ENCODE results near the gene PPP2R5E. TPM values are rescaled to one million over a fixed set of nuclear protein-coding genes. Genes with fewer than 3 reads are reported as not detected.

PPP2R5E gene
- total and polyA plus RNA-seq, 4 donors: 6.0 to 13.1 (median 8.4) TPM

DNA sequence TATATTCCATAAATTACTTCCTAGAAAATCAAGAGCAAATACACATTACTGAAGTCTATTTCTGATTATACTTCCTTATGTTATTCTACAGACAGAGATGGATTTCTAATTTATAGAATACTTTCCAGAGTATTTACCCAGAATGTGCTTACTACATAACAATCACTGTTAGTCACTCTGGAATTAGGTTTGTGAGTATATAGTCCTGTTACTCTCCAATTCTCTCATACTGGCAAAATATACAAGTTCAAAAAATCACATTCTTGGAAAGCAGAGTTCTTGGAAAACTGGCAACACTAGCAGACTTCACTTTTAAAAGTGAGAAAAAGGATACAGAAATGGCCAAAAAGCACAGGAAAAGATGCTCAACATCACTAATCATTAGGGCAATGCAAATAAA lies 7.3 kb downstream of the PPP2R5E start:
- peaks cover 2 to 18% (median 16%) of the 10 kb centered on the region in 4 donors for H3K36me3 ChIP-seq (ENCODE audit: control insufficient read depth in 4 of 4, insufficient read depth in 3 of 4, low read depth in 1 of 4, low read length in 3 of 4)
- no peak for DNase-seq (ENCODE audit: low spot score)
- no peaks in the 10 kb centered on the region for H3K27me3 ChIP-seq (ENCODE audit: control insufficient read depth in 4 of 4, insufficient read depth in 4 of 4, low read length in 3 of 4)
- no peaks in the 10 kb centered on the region for H3K9me3 ChIP-seq (ENCODE audit: control insufficient read depth in 4 of 4, low read length in 3 of 4)
- no peak overlapping the region for H3K4me3 ChIP-seq (ENCODE audit: low read depth in 1 of 3, low read length in 3 of 3)
- H3K4me1 ChIP-seq (ENCODE audit: control insufficient read depth in 4 of 4, insufficient read depth in 4 of 4, low read length in 3 of 4): peaks cover 0 to under 1% (median 0%) of the 10 kb centered on the region in 4 donors
- no peak overlapping the region for H3K27ac ChIP-seq (ENCODE audit: low read depth in 1 of 2, low read length in 2 of 2)
- H3K9ac ChIP-seq (ENCODE audit: low read depth in 1 of 2, low read length in 2 of 2): no peak overlapping the region
- TF ChIP-seq RXRA (IDR thresholded peaks at IDR 0.05): no peak
- no peak for TF ChIP-seq EGR1 (IDR thresholded peaks at IDR 0.05; ENCODE audit: low read depth in 2 of 2)
- no peak for TF ChIP-seq YY1 (IDR thresholded peaks at IDR 0.05)
- TF ChIP-seq GABPA (IDR thresholded peaks at IDR 0.05 in 1 of 2, conservative IDR thresholded peaks at IDR 0.05 in 1 of 2): no peak
- TF ChIP-seq, protein P1, sequence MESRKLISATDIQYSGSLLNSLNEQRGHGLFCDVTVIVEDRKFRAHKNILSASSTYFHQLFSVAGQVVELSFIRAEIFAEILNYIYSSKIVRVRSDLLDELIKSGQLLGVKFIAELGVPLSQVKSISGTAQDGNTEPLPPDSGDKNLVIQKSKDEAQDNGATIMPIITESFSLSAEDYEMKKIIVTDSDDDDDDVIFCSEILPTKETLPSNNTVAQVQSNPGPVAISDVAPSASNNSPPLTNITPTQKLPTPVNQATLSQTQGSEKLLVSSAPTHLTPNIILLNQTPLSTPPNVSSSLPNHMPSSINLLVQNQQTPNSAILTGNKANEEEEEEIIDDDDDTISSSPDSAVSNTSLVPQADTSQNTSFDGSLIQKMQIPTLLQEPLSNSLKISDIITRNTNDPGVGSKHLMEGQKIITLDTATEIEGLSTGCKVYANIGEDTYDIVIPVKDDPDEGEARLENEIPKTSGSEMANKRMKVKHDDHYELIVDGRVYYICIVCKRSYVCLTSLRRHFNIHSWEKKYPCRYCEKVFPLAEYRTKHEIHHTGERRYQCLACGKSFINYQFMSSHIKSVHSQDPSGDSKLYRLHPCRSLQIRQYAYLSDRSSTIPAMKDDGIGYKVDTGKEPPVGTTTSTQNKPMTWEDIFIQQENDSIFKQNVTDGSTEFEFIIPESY (IDR thresholded peaks at IDR 0.05): no peak
- TF ChIP-seq NR2F2 (IDR thresholded peaks at IDR 0.05): no peak
- TF ChIP-seq, protein P2, sequence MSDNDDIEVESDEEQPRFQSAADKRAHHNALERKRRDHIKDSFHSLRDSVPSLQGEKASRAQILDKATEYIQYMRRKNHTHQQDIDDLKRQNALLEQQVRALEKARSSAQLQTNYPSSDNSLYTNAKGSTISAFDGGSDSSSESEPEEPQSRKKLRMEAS (IDR thresholded peaks at IDR 0.05): no peak

DNA sequence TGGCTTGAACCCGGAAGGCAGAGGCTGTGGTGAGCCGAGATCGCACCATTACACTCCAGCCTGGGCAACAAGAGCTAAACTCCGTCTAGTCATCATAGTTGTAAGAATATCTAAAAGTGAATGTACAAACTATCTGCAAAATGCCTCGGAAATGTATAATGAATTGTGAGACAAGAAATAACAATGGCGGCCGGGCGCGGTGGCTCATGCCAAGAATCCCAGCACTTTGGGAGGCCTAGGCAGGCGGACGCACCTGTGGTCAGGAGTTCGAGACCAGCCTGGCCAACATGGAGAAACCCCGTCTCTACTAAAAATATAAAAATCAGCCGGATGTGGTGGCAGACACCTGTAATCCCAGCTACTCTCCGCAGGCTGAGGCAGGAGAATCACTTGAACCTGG lies 9.7 kb downstream of the PPP2R5E start:
- Histone ChIP-seq H3K9ac (ENCODE audit: low read depth in 1 of 2, low read length in 2 of 2) (no peak overlapping the region), H3K4me3 (ENCODE audit: low read depth in 1 of 3, low read length in 3 of 3) (no peak overlapping the region), H3K9me3 (ENCODE audit: control insufficient read depth in 4 of 4, low read length in 3 of 4) (no peaks in the 10 kb centered on the region), H3K27me3 (ENCODE audit: control insufficient read depth in 4 of 4, insufficient read depth in 4 of 4, low read length in 3 of 4) (no peaks in the 10 kb centered on the region), H3K36me3 (ENCODE audit: control insufficient read depth in 4 of 4, insufficient read depth in 3 of 4, low read depth in 1 of 4, low read length in 3 of 4) (peaks cover 2 to 11% (median 7%) of the 10 kb centered on the region in 4 donors), H3K27ac (ENCODE audit: low read depth in 1 of 2, low read length in 2 of 2) (no peak overlapping the region), H3K4me1 (ENCODE audit: control insufficient read depth in 4 of 4, insufficient read depth in 4 of 4, low read length in 3 of 4) (no peaks in the 10 kb centered on the region)
- 98% methylated on average over 15 of the region's 15 CpGs for WGBS
- DNase-seq (ENCODE audit: low spot score): no peak
- TF ChIP-seq SP1 (IDR thresholded peaks at IDR 0.05): no peak
- TF ChIP-seq GABPA (IDR thresholded peaks at IDR 0.05 in 1 of 2, conservative IDR thresholded peaks at IDR 0.05 in 1 of 2): no peak
- TF ChIP-seq, protein P3, sequence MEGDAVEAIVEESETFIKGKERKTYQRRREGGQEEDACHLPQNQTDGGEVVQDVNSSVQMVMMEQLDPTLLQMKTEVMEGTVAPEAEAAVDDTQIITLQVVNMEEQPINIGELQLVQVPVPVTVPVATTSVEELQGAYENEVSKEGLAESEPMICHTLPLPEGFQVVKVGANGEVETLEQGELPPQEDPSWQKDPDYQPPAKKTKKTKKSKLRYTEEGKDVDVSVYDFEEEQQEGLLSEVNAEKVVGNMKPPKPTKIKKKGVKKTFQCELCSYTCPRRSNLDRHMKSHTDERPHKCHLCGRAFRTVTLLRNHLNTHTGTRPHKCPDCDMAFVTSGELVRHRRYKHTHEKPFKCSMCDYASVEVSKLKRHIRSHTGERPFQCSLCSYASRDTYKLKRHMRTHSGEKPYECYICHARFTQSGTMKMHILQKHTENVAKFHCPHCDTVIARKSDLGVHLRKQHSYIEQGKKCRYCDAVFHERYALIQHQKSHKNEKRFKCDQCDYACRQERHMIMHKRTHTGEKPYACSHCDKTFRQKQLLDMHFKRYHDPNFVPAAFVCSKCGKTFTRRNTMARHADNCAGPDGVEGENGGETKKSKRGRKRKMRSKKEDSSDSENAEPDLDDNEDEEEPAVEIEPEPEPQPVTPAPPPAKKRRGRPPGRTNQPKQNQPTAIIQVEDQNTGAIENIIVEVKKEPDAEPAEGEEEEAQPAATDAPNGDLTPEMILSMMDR (IDR thresholded peaks at IDR 0.05; ENCODE audit: low read depth, low read length, missing input control): no peak
- no peak for TF ChIP-seq TAF1 (conservative IDR thresholded peaks at IDR 0.05)
- TF ChIP-seq, protein P2 (IDR thresholded peaks at IDR 0.05): no peak
- no peak for TF ChIP-seq NR2F2 (IDR thresholded peaks at IDR 0.05)
- TF ChIP-seq RAD21 (IDR thresholded peaks at IDR 0.05): no peak
- no peak for TF ChIP-seq EGR1 (IDR thresholded peaks at IDR 0.05; ENCODE audit: low read depth in 2 of 2)
- no peak for TF ChIP-seq RXRA (IDR thresholded peaks at IDR 0.05)
- no peak for TF ChIP-seq YY1 (IDR thresholded peaks at IDR 0.05)

DNA sequence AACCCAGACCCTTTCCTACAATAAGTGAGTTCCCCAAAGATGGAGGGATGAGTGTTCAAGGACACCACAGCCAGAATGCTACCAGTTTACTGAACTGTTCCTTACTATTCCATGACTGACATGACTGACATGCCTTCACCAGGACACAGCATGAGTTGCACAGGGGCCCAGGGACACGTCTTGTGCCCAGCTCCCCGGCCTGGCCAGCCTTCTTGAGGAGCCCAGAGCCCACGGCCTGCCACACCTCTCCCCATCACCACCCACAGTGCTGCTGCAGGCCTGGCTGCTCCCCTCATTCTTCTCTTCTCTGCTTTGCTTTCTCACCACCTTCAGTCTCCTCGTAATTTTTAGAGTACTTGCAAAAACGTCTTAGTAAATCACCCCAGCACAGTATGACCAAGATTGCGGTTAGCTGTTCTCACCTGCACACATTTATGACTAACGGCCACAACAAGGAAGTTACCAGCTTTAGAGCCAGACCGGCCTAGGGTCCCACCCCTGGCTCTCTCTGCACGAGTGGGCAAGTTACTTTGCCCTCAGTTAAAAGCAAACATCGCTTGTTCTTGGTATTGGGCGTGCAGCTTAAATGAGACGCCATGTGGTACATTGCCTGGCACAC lies 18.5 kb downstream of the PPP2R5E start:
- Histone ChIP-seq H3K36me3 (ENCODE audit: control insufficient read depth in 4 of 4, insufficient read depth in 3 of 4, low read depth in 1 of 4, low read length in 3 of 4) (peaks cover 0 to 4% (median 0%) of the 10 kb centered on the region in 4 donors), H3K9me3 (ENCODE audit: control insufficient read depth in 4 of 4, low read length in 3 of 4) (no peaks in the 10 kb centered on the region), H3K27ac (ENCODE audit: low read depth in 1 of 2, low read length in 2 of 2) (no peak overlapping the region), H3K9ac (ENCODE audit: low read depth in 1 of 2, low read length in 2 of 2) (no peak overlapping the region), H3K4me3 (ENCODE audit: low read depth in 1 of 3, low read length in 3 of 3) (no peak overlapping the region), H3K27me3 (ENCODE audit: control insufficient read depth in 4 of 4, insufficient read depth in 4 of 4, low read length in 3 of 4) (no peaks in the 10 kb centered on the region), H3K4me1 (ENCODE audit: control insufficient read depth in 4 of 4, insufficient read depth in 4 of 4, low read length in 3 of 4) (peaks cover 0 to 3% (median under 1%) of the 10 kb centered on the region in 4 donors)
- WGBS: 81% methylated on average over 12 of the region's 12 CpGs
- no peak for DNase-seq (ENCODE audit: low spot score)
- TF ChIP-seq NR2F2 (IDR thresholded peaks at IDR 0.05) (no peak), FOXA2 (IDR thresholded peaks at IDR 0.05) (no peak), HNF4G (IDR thresholded peaks at IDR 0.05) (no peak), RXRA (IDR thresholded peaks at IDR 0.05) (no peak), EGR1 (IDR thresholded peaks at IDR 0.05; ENCODE audit: low read depth in 2 of 2) (no peak), FOXA1 (IDR thresholded peaks at IDR 0.05) (no peak), TAF1 (conservative IDR thresholded peaks at IDR 0.05) (no peak)
- TF ChIP-seq, protein P1 (IDR thresholded peaks at IDR 0.05): no peak
- TF ChIP-seq, protein P4, sequence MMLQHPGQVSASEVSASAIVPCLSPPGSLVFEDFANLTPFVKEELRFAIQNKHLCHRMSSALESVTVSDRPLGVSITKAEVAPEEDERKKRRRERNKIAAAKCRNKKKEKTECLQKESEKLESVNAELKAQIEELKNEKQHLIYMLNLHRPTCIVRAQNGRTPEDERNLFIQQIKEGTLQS (IDR thresholded peaks at IDR 0.05): no peak
- TF ChIP-seq, protein P5, sequence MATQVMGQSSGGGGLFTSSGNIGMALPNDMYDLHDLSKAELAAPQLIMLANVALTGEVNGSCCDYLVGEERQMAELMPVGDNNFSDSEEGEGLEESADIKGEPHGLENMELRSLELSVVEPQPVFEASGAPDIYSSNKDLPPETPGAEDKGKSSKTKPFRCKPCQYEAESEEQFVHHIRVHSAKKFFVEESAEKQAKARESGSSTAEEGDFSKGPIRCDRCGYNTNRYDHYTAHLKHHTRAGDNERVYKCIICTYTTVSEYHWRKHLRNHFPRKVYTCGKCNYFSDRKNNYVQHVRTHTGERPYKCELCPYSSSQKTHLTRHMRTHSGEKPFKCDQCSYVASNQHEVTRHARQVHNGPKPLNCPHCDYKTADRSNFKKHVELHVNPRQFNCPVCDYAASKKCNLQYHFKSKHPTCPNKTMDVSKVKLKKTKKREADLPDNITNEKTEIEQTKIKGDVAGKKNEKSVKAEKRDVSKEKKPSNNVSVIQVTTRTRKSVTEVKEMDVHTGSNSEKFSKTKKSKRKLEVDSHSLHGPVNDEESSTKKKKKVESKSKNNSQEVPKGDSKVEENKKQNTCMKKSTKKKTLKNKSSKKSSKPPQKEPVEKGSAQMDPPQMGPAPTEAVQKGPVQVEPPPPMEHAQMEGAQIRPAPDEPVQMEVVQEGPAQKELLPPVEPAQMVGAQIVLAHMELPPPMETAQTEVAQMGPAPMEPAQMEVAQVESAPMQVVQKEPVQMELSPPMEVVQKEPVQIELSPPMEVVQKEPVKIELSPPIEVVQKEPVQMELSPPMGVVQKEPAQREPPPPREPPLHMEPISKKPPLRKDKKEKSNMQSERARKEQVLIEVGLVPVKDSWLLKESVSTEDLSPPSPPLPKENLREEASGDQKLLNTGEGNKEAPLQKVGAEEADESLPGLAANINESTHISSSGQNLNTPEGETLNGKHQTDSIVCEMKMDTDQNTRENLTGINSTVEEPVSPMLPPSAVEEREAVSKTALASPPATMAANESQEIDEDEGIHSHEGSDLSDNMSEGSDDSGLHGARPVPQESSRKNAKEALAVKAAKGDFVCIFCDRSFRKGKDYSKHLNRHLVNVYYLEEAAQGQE (IDR thresholded peaks at IDR 0.05): no peak

Measured in liver (tissue), 9 donors.